WTC11 (cell line): ENCODE results near the gene ZDHHC14. TPM values are rescaled to one million over a fixed set of nuclear protein-coding genes. Genes with fewer than 3 reads are reported as not detected.

Experiments
- ATAC-seq: fragments of 200-7000 bp; cut with Tn5 transposase; 2 replicates; pipeline ENCODE4 v1.10.0; 2021; ENCODE audit warnings: mild to moderate bottlenecking, moderate library complexity
- CTCF ChIA-PET: fragments of 300-600 bp; sonication (Branson Sonifier 250); formaldehyde crosslinking; loops from one replicate; lab custom pipeline; 2021; ENCODE audit warnings: antibody characterized with exemption; lab: Charles Lee
- POLR2A ChIA-PET: fragments of 350-600 bp; sonication (Branson Sonifier 250); formaldehyde crosslinking; loops from one replicate; lab custom pipeline; 2021; ENCODE audit warnings: antibody characterized with exemption; lab: Charles Lee
- DNase-seq: peaks from one replicate; pipeline ENCODE4 v3.0.0; 2021; ENCODE audit warnings: low spot score
- H3K27ac Mint-ChIP-seq: 2 replicates; pipeline ENCODE4 v1.8.0; 2021; ENCODE audit warnings: mixed read lengths
- H3K27me3 Mint-ChIP-seq: 2 replicates; pipeline ENCODE4 v1.8.0; 2021; ENCODE audit warnings: low read depth, mild to moderate bottlenecking, moderate library complexity, mixed read lengths
- H3K36me3 Mint-ChIP-seq: 2 replicates; pipeline ENCODE4 v1.8.0; 2021; ENCODE audit warnings: mixed read lengths
- H3K4me1 Mint-ChIP-seq: 2 replicates; pipeline ENCODE4 v1.8.0; 2022; ENCODE audit warnings: mixed read lengths
- H3K4me3 Mint-ChIP-seq: 2 replicates; pipeline ENCODE4 v1.8.0; 2021; ENCODE audit warnings: mild to moderate bottlenecking, moderate library complexity, mixed read lengths
- H3K9me3 Mint-ChIP-seq: 2 replicates; pipeline ENCODE4 v1.8.0; 2021; ENCODE audit warnings: mixed read lengths
- ATF1 ChIP-seq: sonication (generic); formaldehyde crosslinking; IDR thresholded peaks from 2 replicates; pipeline ENCODE4 v1.8.1; 2023; ENCODE audit warnings: mild to moderate bottlenecking, moderate library complexity, missing genetic modification reagents
- EMX1 ChIP-seq: fragments of 250-450 bp; sonication (Bioruptor Pico); IDR thresholded peaks from 2 replicates; pipeline ENCODE4 v1.8.0; 2021; ENCODE audit warnings: mild to moderate bottlenecking
- HMGXB4 ChIP-seq: sonication (generic); formaldehyde crosslinking; IDR thresholded peaks from 2 replicates; pipeline ENCODE4 v1.8.1; 2023; ENCODE audit warnings: mild to moderate bottlenecking, moderate library complexity, missing genetic modification reagents
- ZNF317 ChIP-seq: sonication (generic); formaldehyde crosslinking; IDR thresholded peaks from 2 replicates; pipeline ENCODE4 v1.8.1; 2023; ENCODE audit warnings: low read depth, mild to moderate bottlenecking, moderate library complexity, missing genetic modification reagents, borderline replicate concordance
- ZNF416 ChIP-seq: fragments of 250-450 bp; sonication (Bioruptor Pico); IDR thresholded peaks from 2 replicates; pipeline ENCODE4 v1.9.0; 2021; ENCODE audit warnings: mild to moderate bottlenecking, inconsistent platforms
- microRNA-seq: library from miRNA; unstranded; fragments of <30 nt; microRNA quantifications from one replicate; pipeline ENCODE4 v1.2.0, GENCODE V29; 2022; ENCODE audit warnings: borderline number of aligned reads
- total RNA-seq: library from RNA; stranded (reverse); gene quantifications from 3 replicates; pipeline ENCODE4 v1.2.3, GENCODE V29; 2021
- TF ChIP-seq, protein P1 (sequence below): sonication (generic); formaldehyde crosslinking; IDR thresholded peaks from 2 replicates; pipeline ENCODE4 v1.8.0; 2022; ENCODE audit warnings: mild to moderate bottlenecking, missing genetic modification reagents

ZDHHC14 gene
- total RNA-seq, 1 experiment from 2014 or later, result 6.6 TPM

- no peak for DNase-seq
- ChIA-PET POLR2A (no interaction called here), CTCF (interaction anchor here (1.0 kb wide), 1 partner anchor 17 kb away, joined by 3 read pairs; no protein-coding TSS in a partner anchor)
- H3K4me3 Mint-ChIP-seq, result no peak overlapping the region
- H3K36me3 Mint-ChIP-seq, result peaks cover 23% of the 10 kb centered on the region
- H3K27ac Mint-ChIP-seq, result no peak overlapping the region
- peaks cover 5% of the 10 kb centered on the region for H3K4me1 Mint-ChIP-seq
- H3K27me3 Mint-ChIP-seq, result no peaks in the 10 kb centered on the region; the same call in 1 of the 2 replicates
- H3K9me3 Mint-ChIP-seq, result peaks cover 30% of the 10 kb centered on the region
- no peak for TF ChIP-seq HMGXB4
- no peak for TF ChIP-seq EMX1 (CRISPR knock-in tag)
- TF ChIP-seq ZNF317 (CRISPR knock-in tag), result peak; percentile 87
- ATAC-seq, result no peak
Observed at GRCh38 chr6:157724960-157725741, 344.2 kb downstream of the ZDHHC14 start.

GRCh38 chr6:157725836-157726235 lies 344.8 kb downstream of the ZDHHC14 start:
- no peak for ATAC-seq
- Mint-ChIP-seq H3K27ac (no peak overlapping the region), H3K9me3 (peaks cover 30% of the 10 kb centered on the region)
- POLR2A ChIA-PET, result no interaction called here
- no peak for TF ChIP-seq ATF1 (CRISPR knock-in tag)
- TF ChIP-seq, all 79 proteins: peak for 0
- Mint-ChIP-seq H3K27me3 (no peaks in the 10 kb centered on the region; the same call in 1 of the 2 replicates), H3K4me1 (peaks cover 5% of the 10 kb centered on the region), H3K4me3 (no peak overlapping the region), H3K36me3 (peaks cover 23% of the 10 kb centered on the region)
- CTCF ChIA-PET, result interaction anchor here (1.0 kb wide), 1 partner anchor 17 kb away, joined by 3 read pairs; no protein-coding TSS in a partner anchor
- no peak for DNase-seq

DNA sequence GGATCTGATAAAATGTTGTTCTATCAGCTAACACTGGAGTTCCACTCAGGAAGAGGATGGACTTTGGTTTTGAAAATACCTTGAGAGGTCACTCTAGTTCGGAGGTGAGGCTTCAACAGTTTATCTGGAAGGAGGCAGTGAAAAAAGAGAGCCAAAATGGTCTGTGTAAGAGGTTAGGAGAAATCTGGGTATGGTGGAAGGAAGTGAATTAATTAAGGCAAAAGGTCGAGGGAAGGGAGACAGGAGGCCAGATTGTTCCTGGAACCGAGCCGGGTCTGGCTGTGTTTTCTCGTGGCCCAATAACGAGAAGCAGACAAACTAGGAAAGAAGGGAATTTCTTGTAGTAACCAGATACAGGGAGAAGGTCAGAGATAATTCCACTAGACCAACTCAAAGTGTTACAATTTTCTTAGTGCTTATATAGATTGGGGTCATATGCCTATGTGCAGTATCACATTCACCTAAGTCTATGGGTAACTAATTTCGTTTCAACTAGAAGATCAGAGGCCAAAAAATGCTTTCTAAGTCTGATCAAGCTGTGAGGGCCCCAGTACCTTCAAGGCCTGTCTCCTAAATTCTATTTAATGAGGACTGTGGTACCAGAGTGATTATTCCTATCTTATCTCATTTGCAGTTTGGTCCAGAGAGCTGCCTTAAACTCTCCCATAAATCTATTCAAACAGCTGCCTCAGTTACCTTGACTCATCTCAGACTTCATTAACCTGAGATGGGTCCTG lies 346.1 kb downstream of the ZDHHC14 start:
- Mint-ChIP-seq H3K36me3 (peaks cover 23% of the 10 kb centered on the region), H3K27ac (peak overlapping the region; percentile 45; the same call in 1 of the 2 replicates), H3K27me3 (no peaks in the 10 kb centered on the region; the same call in 1 of the 2 replicates), H3K4me3 (no peak overlapping the region), H3K4me1 (peaks cover 7% of the 10 kb centered on the region), H3K9me3 (peaks cover 30% of the 10 kb centered on the region)
- CTCF ChIA-PET, result interaction anchor here (1.0 to 1.4 kb wide), 2 partner anchors 29 to 38 kb away, joined by 3 read pairs; no protein-coding TSS in a partner anchor
- POLR2A ChIA-PET, result no interaction called here
- no peak for DNase-seq
- TF ChIP-seq, protein P1, sequence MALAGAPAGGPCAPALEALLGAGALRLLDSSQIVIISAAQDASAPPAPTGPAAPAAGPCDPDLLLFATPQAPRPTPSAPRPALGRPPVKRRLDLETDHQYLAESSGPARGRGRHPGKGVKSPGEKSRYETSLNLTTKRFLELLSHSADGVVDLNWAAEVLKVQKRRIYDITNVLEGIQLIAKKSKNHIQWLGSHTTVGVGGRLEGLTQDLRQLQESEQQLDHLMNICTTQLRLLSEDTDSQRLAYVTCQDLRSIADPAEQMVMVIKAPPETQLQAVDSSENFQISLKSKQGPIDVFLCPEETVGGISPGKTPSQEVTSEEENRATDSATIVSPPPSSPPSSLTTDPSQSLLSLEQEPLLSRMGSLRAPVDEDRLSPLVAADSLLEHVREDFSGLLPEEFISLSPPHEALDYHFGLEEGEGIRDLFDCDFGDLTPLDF (CRISPR knock-in tag), result no peak
- TF ChIP-seq ZNF416, result no peak
- no peak for ATAC-seq

Small RNAs within 50 kb of the gene (microRNA-seq; reads per million reads assigned to microRNA genes)
- not detected for gene MIR3692

Other genes starting within 250 kb of the ZDHHC14 start
- gene TMEM242, start 57.7 kb upstream of the ZDHHC14 start, total RNA-seq, result 8.7 to 11.5 TPM (median 11.0 TPM) in 3 replicates